NCI-H69 (cell line): Measurements from ENCODE around the gene SESN3.
"Not testable (repeated sequence)": the region's sequence is repeated elsewhere in the genome, so short reads cannot be mapped to it uniquely, and the experiment has no call there.

Source experiments
- DNase-seq: peaks from one replicate; lab custom pipeline; 2025; lab: John Stamatoyannopoulos, UW

SESN3 gene, protein sequence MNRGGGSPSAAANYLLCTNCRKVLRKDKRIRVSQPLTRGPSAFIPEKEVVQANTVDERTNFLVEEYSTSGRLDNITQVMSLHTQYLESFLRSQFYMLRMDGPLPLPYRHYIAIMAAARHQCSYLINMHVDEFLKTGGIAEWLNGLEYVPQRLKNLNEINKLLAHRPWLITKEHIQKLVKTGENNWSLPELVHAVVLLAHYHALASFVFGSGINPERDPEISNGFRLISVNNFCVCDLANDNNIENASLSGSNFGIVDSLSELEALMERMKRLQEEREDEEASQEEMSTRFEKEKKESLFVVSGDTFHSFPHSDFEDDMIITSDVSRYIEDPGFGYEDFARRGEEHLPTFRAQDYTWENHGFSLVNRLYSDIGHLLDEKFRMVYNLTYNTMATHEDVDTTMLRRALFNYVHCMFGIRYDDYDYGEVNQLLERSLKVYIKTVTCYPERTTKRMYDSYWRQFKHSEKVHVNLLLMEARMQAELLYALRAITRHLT

DNA sequence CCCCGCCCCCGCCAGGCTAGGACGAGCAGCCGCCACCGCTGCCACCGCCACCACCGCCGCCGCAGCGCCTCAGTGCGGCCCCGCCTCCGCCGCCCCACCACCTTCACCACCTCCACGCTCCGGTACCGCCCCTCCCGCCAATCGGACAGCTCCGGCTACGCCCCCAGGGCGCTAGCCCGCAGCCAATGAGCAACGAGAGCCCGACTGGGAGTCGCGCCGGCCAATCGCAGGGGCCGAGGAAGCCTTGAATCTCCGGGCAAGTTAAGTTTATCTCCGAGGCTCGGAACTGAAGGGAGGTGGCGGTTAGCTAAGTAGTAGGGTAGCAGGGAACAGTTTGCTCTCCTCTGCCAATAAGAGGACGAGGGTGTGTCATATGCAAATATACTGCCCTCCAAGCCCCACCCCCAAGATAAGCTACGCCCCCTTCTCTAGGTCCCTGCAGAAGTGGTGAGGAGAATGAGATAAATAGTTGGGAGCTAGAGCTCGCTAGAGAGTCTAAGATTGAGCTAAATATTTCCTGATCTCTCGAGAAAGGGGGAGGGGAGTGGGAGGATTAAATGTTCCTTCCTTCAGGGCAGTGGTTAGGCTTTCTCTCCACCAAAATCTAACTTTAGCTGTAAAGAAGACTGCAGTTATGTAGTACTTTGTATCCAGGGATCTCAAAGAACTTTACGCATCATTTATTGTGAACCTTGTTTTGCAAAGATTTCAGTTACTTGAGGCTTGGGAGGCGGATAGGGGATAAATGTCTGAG lies at the start of gene SESN3:
Gene SESN3 (minus strand): TSS at position 76 of the 754 bp plus-strand sequence. CDS start 342 bp downstream, outside the sequence.
- peak; percentile 100 for DNase-seq

DNA sequence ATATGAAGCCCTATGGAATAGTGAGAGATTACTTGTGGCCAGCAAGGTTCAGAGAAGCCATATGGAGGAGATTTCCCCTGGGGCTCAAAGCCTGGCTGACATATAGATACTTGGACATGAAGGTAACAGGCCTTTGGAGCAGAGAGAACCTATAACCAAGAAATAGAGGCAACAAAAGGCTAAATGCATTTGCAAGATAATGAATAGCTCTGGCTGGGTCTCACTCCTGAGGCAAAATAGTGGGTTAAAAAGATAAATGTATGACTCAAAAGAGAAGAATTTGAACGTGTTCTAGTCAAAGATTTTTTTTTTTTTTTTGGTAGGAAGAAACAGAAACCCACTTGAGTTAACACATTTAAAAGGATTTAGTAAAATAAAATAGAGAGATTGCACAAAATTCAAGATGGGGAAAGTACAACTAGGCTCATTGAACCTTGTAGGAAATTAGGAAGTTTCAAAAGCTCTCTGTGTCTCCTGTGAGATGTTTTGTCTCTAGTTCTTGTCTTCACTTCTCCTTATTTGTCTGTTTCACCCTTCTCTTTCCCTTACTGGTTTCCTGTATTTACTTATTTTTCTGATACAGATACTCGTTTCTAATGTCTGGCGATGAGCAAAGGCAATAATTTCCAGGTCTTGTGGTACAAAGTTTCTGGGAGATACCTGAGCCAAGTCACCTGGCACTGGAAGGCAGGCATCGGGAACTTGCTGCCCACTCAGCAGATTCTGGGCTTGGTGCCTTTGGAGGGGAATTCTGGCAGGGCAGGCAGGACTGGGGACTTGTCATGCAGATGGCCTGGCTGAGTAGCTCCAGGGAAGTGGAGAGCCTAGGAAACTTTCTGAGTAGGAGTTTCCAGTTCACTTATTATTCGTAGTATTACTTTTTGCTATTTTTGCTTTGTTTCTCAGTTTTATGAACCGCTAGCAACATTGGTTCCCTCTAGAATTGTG lies 49.2 kb upstream of the SESN3 start:
- peak; percentile 56 for DNase-seq

DNA sequence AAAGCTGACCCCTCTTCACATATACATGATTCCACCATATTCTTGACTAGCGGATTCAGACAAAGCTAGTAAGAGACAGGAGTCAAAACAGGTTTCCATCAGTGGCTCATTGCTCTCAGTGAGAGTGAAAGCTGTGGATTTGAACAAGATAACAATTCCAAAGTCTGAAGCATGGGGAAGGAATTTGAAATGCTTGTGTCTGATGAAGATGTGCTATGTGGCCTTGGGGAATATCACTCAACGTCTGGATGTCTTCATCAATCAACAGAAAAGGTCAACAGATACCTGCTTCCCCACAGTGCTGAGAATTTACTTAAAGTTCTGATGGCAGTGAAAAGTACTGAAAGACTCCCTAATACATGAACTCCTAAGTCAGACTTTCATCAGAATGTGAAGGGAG lies 46.9 kb upstream of the SESN3 start:
- DNase-seq: no peak

DNA sequence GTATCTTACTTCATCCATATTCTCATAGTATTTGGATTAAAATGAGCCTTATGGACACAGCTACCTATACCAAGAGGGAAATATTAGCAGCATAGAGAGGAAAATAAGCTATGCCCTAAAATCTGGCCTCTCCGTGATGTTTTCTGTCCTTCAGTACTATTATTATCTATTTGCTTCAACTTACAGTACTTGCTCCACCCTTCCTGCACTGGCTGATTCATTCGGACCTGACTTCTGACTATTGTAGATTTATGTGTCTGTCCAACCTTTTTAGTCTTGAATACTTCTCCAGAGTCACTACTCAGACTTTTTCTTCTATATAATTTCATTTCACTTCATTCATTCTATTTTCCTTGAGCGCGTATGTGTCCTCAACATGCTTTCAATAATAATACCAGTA lies 45.1 kb upstream of the SESN3 start:
- DNase-seq: no peak

DNA sequence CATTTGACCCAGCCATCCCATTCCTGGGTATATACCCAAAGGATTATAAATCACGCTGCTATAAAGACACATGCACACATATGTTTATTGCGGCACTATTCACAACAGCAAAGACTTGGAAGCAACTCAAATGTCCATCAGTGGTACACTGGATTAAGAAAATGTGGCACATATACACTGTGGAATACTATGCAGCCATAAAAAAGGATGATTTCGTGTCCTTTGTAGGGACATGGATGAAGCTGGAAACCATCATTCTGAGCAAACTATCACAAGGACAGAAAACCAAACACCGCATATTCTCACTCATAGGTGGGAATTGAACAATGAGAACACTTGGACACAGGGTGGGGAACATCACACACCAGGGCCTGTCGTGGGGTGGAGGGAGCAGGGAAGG lies 42.6 kb upstream of the SESN3 start:
- not testable (repeated sequence) for DNase-seq

DNA sequence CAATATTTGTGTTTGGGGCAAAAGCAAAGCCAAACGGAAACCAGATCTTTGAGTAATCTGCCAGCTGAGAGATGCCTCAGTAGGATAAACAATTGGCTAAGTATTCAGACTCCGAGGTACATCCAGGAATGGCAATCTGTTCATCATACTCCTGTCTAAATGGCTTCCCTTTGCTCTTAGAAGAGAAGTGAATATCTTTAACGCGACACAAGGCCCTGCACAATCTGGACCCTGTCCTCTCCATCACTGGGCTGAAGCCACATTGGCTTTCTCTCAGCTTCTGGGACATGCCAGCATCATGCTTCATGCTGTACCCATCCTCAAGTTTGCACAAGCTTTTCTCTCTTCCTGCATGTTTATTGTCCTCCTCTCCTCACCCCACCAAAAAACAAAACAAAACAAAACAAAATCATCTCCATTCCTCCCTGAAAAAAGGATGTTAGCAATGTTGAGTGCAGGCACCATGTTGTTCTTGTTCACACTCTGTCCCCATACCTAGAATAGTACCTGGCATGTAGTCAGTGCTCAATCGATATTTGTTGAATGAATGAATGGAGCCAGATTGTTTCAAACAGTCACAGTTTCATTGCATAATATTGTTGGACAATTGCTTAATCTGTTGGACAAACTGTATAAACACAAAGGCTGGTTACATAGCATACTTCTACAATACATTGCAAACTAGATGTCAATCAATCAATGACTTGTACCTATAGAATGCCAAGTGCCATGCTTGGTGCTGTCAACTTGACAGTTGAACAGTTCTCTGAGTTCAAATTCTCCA lies 38.2 kb upstream of the SESN3 start:
- no peak for DNase-seq

DNA sequence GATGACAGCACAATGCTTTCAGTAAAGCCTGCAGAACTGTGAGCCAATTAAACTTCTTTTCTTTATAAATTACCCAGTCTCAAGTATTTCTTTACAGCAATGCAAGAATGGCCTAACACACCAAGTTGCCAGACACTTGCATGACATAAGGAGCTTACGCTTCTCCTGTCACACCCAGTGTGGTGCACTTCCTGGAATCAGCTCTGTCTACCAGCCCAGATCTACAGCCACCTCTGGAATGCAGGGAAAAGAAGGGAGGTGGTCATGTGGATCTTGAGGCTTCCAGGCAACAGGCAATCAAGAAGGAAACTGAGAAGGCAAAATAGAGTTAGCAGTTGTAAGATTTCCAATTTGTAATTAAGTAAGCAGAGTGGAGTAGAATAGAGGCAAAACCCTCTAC lies 37.4 kb upstream of the SESN3 start:
- no peak for DNase-seq

DNA sequence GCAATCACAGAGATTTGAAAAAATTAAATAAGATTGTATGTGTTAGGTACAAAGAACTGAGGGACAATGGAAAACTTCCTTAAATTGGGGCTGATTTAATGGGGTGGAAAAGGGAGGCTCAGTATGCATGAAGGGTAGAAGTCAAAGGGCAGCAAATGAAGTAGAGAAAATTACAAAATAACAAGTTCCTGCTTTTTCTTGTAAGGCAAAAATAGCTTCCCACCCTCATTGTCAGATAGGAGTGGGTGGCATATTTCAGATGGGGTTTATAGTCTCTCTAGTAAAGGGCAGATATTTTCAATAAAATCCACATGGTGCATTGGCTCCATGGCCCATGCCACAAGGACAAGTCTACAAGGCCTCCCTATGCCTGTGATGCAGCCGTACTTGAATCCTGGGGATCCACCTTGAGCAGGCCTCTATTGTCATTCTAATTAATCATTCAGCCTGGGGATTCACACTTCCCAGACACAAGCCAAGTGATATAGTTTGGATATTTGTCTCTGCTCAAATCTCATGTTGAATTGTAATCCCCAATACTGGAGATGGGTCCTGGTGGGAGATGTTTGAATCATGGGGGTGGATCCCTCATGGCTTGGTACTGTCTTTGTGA lies 36.7 kb upstream of the SESN3 start:
- no peak for DNase-seq

DNA sequence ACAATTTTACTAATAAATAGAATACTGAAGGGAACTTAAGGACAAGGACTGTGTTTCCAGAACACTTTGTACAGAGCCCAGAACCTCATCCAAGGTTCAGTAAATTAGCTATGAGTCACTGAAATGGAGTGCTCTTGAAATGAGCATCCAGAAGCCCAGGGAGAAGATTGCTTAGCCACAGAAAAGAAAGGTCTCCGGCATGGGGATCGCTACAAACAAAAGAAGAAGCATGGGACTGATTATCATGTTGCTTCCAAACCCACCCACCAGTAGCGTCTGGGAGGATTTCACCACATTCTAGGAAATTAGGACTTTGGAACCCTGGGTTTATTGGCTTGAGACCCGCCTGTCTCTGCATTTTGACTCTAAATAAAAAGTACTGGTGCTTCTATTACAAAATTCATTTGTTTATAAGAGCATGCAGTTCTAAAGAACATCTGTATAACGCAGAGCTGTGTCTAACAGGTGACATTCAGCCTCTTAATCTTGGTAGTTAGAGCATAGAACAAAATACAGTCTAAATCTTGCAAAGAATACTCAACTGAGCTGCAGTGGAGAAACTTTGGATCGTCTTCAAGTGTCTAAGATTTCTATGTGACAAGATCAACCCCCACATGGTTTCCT lies 35.9 kb upstream of the SESN3 start:
- DNase-seq: peak; percentile 13

DNA sequence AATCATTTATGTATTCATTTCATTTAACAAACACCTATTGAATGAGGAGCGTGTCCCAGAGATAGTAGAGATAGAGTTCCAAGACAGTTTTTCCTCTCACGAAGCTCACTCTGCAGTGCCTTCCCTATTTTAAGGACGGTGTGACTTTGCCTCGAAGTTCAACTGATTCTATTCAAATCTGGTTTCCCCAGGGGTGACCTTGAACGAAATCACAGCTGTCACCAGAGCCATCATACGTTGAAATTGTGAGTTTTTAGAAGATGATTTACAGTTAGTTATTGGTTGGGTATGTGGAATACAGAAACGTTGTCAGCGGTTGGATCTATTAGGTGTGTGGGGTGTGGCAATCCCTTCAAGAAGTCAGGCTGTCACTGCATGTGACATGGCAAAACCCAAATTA lies 33.9 kb upstream of the SESN3 start:
- DNase-seq: no peak

DNA sequence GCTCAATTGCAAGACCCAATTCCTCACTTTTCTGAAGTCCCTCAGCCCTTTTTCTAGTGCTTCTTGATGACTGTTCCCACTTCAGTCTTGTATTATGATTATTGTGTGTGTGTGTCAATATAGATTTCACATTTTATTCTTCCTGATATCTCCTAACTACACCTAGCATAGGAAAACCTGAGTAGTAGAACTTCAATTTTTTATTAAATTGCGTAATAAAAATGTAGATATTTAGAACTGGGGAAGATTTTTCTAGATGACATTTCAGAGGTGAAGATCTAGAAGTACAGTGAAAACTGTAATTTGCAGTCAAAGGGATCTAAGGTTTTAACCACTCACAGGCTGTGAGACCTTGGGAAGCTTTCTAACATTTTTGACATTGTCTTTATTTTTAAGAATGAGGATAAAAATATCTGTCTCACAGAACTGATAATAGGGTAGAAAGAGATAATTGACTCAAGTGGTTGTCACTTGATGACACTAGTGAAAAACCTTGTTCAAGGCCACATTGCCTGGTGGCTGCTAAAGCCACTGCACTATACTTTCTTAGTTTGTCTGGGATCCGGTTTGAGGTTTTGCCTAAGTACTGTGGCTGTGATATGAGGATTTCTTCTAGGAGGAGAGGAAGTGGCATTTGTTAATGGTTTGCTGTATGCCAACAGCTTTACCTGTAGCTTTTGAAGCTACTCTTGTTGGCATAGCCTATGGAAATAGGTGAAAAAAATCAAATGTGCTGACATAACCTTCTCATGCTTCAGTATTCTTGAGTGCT lies 32.2 kb upstream of the SESN3 start:
- DNase-seq: no peak

DNA sequence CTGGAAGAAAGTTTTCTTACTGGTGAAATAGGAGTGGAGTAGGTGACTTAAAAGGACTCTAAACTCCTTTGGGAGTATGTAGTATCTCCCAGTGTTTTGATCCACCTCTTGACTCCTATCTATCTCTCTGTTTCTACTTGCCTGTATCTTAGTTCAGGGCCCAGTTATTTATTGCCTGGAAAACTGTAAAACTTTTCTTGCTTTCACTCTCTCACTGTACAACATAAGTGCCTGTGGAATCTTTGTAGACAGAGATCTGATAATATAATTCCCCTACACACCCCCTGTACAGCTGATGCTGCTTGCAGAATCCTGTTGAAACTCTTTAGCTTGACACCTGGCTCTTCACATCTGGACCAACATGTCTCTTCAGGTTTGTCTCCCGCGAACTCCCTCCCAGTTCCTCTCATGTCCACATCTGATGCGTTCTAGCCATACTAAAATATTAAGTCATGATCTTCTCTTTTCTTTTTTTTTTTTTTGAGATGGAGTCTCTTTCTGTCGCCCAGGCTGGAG lies 26.5 kb upstream of the SESN3 start:
- DNase-seq: no peak

DNA sequence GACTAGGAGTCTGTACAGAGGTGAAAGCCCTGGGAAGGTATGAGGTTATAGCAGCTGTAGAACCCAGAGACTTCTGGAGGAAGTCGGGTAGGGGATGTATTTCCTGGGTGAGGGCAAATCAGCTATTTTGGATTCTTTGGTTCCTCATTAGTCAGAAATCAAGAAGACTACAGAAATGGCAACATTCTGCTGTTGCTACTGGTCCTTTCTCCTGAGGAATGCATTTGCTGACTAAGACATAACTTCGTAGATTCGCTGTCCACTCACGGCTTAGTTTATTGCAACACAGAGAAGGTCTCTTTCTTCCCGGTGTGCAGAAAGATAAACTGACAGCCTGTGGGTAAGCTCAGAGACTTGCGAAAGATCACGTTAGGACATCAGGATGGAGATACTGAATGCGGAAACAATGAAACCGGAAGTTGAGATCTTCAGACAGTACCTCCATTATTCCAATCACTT lies 25.3 kb upstream of the SESN3 start:
- DNase-seq: no peak

DNA sequence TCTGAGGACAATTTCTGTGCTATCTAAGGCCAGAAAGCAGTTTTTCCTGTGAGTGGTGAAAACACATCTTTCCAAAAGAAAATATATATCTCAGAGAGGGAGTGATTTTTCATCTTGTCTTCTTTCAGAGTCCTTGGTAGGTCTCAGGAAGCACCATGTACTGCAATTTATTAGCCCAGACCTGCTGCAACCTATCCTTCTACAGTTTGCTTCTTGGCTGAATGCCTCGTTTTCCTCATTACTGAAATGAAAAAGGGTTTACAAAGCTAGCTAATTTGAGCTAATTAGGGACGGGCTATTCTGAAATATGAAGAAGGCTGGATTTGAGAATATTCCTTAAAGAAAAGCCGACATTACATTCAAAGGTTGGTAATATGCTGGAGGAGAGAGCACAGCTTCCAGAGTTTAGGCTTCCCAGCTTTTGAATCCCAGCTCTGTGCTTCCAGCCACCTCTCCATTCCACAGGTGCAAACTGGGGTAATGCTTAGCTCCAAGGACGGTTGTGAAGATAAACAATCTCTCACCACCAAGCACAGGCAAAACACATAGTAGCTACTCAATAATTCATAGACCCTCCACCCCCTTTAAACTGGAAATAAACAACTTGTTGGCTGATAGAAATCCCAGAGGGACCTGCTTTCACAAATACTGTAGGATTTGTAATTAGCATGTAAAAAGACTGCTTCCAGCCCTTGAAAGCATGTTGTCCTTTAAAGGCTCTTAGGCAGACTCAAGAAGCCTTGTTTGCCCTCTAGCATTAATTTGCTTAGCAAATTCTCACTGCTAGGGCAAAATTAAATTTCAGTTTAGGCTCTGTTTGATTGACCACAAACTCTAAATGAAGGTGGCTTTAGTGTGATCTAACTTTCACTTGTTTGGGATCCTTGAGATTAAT lies 24.5 kb upstream of the SESN3 start:
- DNase-seq: peak; percentile 89

DNA sequence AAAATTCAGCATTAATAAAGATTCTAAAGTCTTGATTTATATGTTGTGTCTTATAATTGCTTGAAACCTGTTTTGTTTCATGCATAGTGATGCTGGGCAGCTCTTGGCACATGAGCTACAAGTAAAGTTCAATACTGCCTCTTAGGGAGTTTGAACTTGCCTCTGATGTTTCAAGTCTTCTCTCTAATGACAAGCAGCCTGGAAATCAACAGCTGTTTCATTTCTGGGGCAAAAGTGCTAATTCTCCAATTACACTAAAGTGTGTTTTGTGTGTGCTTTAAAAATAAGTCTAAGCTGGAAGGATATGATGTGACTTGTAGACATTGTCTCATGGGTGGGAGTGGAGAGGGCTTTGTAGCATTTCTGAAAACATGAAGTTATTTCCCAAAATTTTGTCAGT lies 23.7 kb upstream of the SESN3 start:
- peak; percentile 70 for DNase-seq

DNA sequence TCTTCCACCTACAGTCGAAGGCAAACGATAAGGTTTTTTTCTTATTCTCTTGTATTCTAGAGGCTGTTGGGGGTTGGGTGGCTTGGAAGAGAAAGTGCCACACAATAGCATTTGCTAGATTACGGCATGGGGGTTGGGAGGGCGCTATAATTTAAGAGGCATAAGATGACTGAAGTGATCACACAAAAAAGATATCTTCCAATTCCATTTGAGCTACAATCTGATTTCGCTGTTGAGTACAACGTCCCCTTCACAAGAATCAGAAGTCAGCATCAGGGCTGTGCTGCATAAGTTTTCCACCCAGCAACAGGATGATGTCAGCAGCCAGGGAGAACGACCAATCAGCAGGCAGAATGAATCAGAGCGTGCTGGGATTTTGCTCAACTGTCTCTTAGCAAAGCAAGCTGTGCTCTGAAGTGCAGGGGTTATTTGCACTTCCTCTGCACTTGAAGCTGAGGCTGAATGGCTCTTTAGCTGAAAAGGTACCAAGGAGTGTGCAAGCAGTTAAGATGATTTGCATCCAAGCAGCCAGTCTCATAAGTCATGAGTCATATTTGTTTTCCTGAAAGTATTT lies 23.2 kb upstream of the SESN3 start:
- DNase-seq: peak; percentile 98

DNA sequence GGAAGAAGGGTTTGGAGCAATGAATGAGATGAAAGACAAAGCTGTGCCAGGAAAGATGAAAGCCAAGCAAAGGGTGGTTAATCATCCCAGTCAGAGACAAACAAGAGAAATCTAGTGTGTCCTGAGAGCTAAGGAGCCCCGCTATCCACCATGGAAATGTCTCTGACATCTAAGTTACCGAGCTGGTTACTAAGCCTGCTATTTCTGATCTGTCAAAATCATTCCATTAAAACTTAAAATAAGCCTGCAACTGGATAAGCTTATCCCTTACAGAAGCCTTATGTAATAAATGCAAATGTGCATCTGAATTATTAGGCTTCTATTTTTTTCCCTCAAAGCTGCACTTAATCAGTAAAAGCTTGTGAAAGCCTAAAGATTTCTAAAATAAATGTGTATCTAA lies 22.1 kb upstream of the SESN3 start:
- DNase-seq: peak; percentile 56

DNA sequence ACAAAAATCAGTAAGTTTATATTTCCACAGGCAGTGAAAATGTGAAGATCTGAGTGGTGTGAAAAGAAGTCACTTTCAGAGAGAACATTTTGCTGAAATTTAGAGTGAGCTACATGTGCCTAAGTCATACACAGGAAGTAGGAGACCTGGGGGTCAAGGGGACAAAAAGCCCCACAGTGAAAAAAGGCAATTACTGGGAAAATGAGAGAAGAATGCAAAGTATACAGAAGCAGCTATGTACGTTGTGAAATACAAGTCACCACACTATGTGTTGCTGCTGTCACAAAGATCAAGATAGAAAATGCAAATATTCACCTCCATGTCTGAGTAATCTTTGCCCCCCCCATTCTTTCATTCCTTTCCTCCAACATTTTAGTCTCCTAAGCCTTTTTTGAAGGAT lies 21.6 kb upstream of the SESN3 start:
- peak; percentile 58 for DNase-seq
